GM21447 (cell line): ENCODE results near the gene CNR2.
"Not testable (repeated sequence)": the region's sequence is repeated elsewhere in the genome, so short reads cannot be mapped to it uniquely, and the experiment has no call there.

Source experiments
- ATAC-seq: cut with Tn5 transposase; IDR thresholded peaks from one replicate; pipeline ENCODE4 v1.9.1; 2021; ENCODE audit not compliant: unreplicated experiment

The CNR2 gene

GRCh38 chr1:23913212-23913880 is at the start of gene CNR2:
Gene CNR2, minus strand, starts transcription at chr1:23913362. Its CDS starts 37,745 bp downstream, at chr1:23875617.
- ATAC-seq, result no peak

DNA sequence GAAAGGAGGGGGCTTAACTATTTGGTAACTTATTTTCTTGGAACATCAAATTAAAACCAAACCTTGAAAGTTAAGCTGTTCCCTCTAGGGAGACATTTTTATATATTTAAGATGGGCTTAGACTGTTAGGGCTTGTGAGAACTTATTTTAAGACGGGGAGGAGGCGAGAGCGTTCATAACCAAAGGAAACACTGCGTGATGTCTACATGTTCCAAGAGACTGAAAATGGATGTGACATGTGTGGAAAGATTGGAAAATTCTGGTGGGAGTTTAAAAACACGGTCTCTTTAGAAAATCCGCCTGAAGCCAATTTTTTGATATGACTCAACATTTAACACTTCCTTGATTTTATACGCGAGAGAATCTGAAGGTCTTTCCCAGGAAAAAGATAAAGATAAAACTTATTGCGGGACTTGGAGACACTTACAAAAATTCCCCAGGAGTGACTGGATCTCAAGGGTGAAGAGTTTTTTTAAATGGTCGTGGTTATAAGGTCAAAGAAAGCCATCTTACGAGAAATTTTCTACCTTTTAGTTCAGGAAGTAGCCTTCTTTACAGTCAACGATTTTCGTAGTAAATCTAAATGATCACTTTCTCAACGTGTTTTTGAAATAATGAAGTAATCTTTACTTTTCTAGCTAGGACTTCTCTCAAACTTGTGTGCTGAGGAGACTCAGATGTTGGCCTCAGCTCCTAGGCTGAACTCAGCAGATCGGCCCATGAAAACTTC is 47.3 kb upstream of the CNR2 start:
- ATAC-seq, result no peak

DNA sequence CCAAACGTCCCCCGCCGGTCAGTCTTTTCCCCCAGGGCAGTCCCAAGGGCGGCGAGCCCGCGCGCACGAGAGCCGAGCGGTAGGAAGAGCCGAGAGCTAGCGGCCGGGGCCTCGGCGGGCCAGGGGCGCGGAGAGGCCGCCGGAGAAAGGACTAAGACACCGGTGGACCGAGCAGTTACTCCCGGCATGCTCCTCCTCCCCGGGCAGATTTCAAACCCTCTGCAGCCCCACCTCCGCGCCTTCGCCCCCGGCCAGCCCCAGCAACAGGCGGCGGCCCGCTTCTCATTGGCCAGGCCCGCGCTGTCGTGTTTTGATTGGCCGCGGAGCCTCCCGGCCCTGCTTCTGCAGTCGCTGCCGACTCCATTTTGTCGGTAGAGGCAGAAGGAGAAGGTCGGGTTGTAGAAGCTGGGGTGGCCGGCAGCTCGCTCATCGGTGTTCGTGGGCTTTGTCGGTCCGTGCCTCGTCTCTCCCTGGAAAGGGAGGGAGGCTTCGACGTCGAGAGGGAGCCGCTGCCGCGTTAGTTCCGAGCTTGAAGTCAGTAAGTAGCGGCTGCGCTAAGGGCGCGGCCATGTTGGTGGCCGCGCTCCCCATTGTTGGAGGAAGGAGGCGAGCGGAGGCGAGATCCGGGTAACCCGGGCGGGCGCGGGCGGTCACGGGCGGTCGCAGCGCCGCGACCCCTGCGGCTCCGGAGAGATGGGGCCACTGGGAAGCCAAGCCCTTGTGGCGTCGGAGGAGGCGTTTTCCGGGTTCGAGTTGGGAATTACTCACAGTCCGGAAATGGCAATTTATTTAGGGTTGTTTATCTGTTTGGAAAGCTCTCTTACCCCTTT is 46.5 kb upstream of the CNR2 start, which contains the start of gene PNRC2:
TSS of gene PNRC2 (plus strand) at position 368 of the 830 bp plus-strand sequence. CDS start 1,630 bp downstream, outside the sequence.
- ATAC-seq, result peak; percentile 69

DNA sequence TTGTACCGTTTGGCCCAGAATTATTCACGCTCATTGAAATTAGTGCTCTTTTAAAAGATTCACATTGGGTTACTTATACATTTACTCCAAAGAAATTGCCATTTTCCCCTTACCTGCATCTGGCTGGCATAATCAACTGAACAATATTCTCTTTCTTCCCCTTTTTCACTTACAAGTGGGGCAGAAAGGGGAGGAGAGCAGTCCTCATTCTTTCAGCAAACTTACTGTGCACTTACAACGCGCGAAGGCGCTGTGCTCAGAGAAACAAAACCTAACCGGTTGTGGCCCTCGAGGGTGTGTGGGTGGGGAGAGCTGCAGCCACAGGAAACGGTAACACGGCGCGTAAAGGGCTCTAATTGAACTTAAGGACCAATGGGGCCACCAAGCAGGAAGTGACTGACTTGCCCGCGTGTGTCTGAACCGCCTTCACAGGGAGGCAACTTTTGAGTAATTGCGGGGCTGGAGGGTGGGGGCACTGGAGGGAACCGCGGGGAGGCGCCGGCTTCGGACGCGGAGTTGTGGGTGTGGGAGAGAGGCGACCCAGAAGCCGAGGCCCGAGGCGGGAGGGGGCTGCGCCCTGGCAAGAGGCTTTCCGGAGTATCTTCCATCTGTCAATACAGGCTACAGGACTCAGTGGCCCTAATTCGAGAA is 45.8 kb upstream of the CNR2 start:
- ATAC-seq, result peak; percentile 61

DNA sequence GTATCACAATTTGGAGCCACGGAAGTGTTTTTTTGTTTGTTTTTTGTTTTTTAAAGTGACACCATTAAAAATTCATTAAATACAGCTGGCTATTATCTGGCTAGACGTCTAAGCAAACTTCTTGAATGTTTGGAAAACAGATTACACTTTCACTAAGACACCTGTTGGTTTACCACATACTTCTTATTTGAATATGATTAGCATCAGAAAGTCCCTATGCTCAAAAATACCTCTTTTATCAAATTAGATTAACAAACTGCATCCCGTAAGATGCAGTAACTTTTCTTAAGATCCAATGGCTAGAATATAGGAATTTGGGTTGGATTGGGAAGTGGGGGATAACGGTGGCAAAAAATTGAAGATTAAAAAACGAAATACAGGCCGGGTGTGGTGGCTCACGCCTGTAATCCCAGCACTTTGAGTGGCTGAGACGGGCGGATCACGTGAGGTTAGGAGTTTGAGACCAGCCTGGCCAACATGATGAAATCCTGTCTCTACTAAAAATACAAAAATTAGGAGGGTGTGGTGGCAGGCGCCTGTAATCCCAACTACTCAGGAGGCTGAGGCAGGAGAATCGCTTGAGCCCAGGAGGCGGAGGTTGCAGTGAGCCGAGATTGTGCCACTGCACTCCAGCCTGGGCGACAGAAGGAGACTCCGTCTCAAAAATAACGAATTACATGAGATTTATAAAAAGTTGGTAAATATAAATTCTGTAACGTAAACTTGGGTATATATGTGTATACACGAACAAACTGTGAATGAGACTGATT is 45.1 kb upstream of the CNR2 start:
- not testable (repeated sequence) for ATAC-seq

- no peak for ATAC-seq
Observed at GRCh38 chr1:23957096-23957495, 43.9 kb upstream of the CNR2 start.

GRCh38 chr1:23953020-23953419 is 39.9 kb upstream of the CNR2 start:
- no peak for ATAC-seq

DNA sequence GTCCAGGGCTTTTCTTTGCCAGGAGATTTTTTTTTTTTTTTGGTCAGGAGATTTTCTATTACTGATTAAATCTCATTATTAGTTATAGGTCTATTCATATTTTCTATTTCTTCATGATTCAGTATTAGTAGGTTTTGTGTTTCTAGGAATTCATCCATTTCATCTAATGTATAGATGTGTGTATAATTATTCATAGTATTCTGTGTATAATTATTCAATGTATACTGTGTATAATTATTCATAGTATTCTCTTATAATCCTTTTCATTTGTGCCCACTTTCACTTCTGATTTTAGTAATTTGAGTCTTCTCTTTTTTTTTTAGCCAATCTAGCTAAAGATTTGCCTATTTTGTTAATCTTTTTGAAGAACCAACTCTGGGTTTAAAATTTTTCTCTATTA is 34.2 kb upstream of the CNR2 start:
- ATAC-seq, result no peak

DNA sequence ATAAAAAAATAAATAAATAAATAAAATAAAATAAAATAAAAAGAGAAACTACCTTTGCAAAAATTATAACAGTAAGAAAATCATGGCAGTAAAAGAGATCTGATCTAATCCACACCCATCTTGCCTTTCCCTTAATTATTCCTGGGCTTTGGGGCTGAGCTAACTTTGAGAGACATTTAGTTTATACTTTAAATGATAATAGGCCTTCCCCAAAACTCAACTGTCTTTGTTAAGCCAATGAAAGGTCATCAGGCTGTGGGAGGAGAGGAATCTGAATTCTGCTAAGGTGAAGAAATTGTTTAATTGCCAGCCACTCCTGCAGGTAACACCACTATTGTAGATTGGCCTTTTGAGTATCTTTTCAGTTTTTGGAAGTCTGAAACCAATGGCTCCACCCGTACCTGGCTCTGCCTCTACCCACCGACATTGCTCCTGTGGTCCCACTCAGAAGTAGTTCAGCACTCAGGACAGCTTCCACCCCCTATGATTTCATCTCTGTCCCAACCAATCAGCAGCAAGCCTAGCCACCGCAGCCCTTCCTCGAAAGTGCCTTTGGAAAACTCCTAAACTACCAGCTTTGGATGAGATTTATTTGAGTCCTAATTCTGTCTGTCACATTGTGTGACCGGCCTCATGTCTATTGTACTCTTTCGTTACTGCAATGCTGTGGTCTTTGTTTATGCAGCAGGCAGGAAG is 23.5 kb upstream of the CNR2 start:
- ATAC-seq, result no peak

GRCh38 chr1:23931491-23931880 is 18.3 kb upstream of the CNR2 start:
- ATAC-seq, result no peak

DNA sequence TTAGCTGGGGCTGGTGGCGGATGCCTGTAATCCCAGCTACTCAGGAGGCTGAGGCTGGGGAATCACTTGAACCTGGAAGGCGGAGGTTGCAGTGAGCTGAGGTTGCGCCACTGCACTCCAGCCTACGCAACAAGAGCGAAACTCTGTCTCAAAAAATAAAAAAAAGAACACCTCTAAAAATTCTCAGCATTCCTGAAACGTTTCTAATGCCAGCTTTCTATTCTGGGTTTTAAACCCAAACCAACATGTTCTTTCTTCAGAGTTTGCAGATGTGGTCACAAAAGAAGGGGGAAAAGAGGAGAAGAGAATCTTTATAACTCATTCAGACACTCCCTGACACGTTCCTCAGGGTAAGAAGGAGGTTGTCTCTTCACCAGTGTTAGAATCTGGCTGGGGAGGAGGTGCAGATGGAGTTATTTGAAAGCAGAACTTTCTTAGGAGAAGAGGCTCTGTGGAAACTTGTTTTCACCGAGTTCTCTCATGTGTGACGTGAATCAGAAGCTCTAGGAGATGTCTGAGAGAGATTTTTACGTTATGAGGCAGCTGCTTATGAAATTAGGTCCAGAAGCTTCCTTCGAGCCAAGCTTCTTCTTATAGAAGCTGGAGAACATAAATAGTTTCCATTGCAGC is 17.8 kb upstream of the CNR2 start:
- no peak for ATAC-seq

DNA sequence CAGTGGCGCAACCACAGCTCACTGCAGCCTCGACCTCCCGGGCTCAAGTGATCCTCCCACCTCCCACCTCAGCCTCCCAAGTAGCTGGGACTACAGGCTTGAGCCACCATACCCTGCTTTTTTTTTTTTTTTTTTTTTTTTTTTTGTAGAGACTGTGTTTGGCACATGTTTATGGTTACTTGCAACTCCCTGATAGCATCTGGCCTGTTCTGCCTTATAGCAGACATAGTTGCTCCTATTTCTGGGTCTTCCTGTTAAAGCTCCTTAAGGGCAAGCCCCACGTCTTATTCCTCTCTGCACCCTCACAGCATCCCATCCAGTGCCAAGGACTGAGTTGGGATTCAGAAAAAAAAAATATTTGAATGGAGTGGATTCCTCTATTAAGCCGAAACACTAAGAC is 17.1 kb upstream of the CNR2 start:
- no peak for ATAC-seq

- no peak for ATAC-seq
Observed at GRCh38 chr1:23928789-23929188, 15.6 kb upstream of the CNR2 start.

DNA sequence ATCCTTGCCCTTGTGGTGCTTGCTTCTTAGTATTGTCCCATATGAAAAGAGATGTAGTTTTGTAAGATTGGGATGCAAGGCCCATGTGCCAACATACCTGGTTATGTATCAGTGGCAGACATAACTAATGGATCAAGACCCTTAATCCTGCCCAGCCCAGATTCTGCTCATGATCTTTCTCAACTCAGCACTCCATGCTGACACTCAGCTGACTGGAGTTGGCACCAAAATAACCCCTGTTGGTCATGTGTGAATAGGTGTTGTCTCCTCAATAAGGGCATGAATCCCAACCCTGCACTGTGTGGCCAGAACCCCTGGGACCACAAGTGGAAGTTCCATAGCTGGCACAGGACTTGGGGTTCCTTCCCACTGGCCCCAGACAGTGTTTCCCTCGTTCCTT is 13.9 kb upstream of the CNR2 start:
- no peak for ATAC-seq

GRCh38 chr1:23925279-23925678 is 12.1 kb upstream of the CNR2 start:
- ATAC-seq, result no peak

GRCh38 chr1:23924601-23925000 is 11.4 kb upstream of the CNR2 start:
- no peak for ATAC-seq

- no peak for ATAC-seq
Observed at GRCh38 chr1:23923592-23924499, 10.7 kb upstream of the CNR2 start.

DNA sequence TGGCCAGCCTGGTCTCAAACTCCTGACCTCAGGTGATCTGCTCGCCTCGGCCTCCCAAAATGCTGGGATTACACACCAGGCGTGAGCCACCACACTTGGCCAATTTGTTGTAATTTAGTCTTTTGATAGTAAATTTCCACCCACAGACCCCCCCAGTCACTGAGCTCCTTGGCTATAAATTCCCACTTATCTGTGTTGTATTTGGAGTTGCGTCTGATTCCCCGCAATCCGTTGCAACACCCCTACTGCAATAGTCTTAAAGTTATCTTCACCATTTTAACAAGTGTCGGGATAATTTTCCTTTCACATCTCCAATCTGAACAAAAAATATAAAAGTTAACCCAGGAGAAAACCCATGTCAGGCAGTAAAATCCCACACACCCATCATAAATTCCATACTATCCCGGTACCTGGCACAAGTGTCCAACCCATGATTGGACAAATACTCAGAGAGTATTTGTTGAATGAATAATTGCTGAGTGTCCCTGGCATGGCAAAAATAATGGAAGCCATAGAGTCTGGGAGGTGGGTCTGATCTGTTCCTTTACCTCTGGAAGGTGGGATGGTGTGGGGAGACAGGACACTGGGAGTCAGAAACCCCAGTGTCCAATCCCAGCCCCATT is 9.3 kb upstream of the CNR2 start:
- no peak for ATAC-seq
